Fibroblast of lung (primary cell): ENCODE measurements around the gene SLC7A6OS. TPM values are rescaled to one million over a fixed set of nuclear protein-coding genes. Genes with fewer than 3 reads are reported as not detected.

ENCODE experiments used
- DNase-seq, 2 donors: peaks; one replicate each; pipeline versions ENCODE4 v3.0.0 to v3.0.0-alpha.2; 2010; ENCODE audit warnings: low read depth in 2 of 2
- H2AFZ ChIP-seq: 2 replicates; pipeline ENCODE4 v1.5.1; 2012; ENCODE audit warnings: low read length, control low read depth, inconsistent platforms
- H3K27ac ChIP-seq: 2 replicates; pipeline ENCODE4 v1.5.1; 2011; ENCODE audit warnings: low read length, control low read depth; ENCODE audit not compliant: insufficient read depth
- H3K27me3 ChIP-seq: 2 replicates; pipeline ENCODE4 v1.5.1; 2011; ENCODE audit warnings: mild to moderate bottlenecking, low read length; ENCODE audit not compliant: control insufficient read depth, insufficient read depth
- H3K36me3 ChIP-seq: 2 replicates; pipeline ENCODE4 v1.5.1; 2011; ENCODE audit warnings: low read length; ENCODE audit not compliant: control insufficient read depth, insufficient read depth
- H3K4me1 ChIP-seq: 2 replicates; pipeline ENCODE4 v1.5.1; 2011; ENCODE audit warnings: low read length; ENCODE audit not compliant: control insufficient read depth, insufficient read depth; ENCODE audit errors: extremely low read depth
- H3K4me2 ChIP-seq: 2 replicates; pipeline ENCODE4 v1.5.1; 2011; ENCODE audit warnings: low read length, control low read depth; ENCODE audit not compliant: insufficient read depth; ENCODE audit errors: extremely low read depth
- H3K4me3 ChIP-seq, 4 experiments: fragments of 200-600 bp in 1 of 4; sonication (generic) in 1 of 4; replicated peaks in 1 of 4; 2 replicates each; pipeline ENCODE4 v1.5.1; 2011 to 2016; ENCODE audit warnings: low read length in 4 of 4, low read depth in 3 of 4, mild to moderate bottlenecking in 3 of 4, control low read depth in 2 of 4, inconsistent platforms in 1 of 4, mixed read lengths in 1 of 4; ENCODE audit not compliant: insufficient read depth in 1 of 4; ENCODE audit errors: control extremely low read depth in 1 of 4
- H3K79me2 ChIP-seq: 2 replicates; pipeline ENCODE4 v1.5.1; 2012; ENCODE audit warnings: mild to moderate bottlenecking, low read length, inconsistent platforms; ENCODE audit not compliant: control insufficient read depth, insufficient read depth
- H3K9ac ChIP-seq: 2 replicates; pipeline ENCODE4 v1.5.1; 2011; ENCODE audit warnings: mild to moderate bottlenecking, low read length, control low read depth; ENCODE audit not compliant: insufficient read depth
- H3K9me3 ChIP-seq: 2 replicates; pipeline ENCODE4 v1.5.1; 2012; ENCODE audit warnings: low read depth, low read length; ENCODE audit not compliant: control insufficient read depth, insufficient read depth
- H4K20me1 ChIP-seq: 2 replicates; pipeline ENCODE4 v1.5.1; 2011; ENCODE audit warnings: low read length; ENCODE audit not compliant: control insufficient read depth, insufficient read depth; ENCODE audit errors: extremely low read depth
- CTCF ChIP-seq, 2 donors: IDR thresholded peaks in 1 of 2; conservative IDR thresholded peaks in 1 of 2; 1 replicate in 1 of 2; 2 replicates in 1 of 2; pipeline ENCODE4 v1.5.1; 2011 to 2012; ENCODE audit warnings: low read length in 2 of 2, control low read depth in 1 of 2, inconsistent platforms in 1 of 2, low read depth in 1 of 2, mild to moderate bottlenecking in 1 of 2
- EZH2 ChIP-seq: IDR thresholded peaks from 2 replicates; pipeline ENCODE4 v1.5.1; 2012; ENCODE audit warnings: low read length, control low read depth, mild to moderate bottlenecking; ENCODE audit errors: missing control alignments
- polyA plus RNA-seq, 2 donors: library from polyadenylated mRNA; depleted of rRNA in 1 of 2; stranded (reverse) in 1 of 2; unstranded in 1 of 2; fragments of >200 nt; gene quantifications; 2 replicates each; pipeline ENCODE4 v1.2.1, GENCODE V29; 2011 to 2012; ENCODE audit warnings: missing spikeins in 1 of 2
- total RNA-seq: library from RNA; depleted of rRNA; stranded (reverse); fragments of >200 nt; gene quantifications from 2 replicates; pipeline ENCODE4 v1.2.1, GENCODE V29; 2014

The SLC7A6OS gene
- total and polyA plus RNA-seq, 2 donors (not counting 1 experiment from before 2014, with no cell fraction given): 8.7 to 19.5 TPM

- DNase-seq: no peak
- Histone ChIP-seq H4K20me1 (no peaks in the 10 kb centered on the region), H2AFZ (no peak overlapping the region), H3K27me3 (no peaks in the 10 kb centered on the region), H3K4me2 (no peak overlapping the region), H3K9ac (no peak overlapping the region), H3K4me3 (no peak overlapping the region), H3K9me3 (no peaks in the 10 kb centered on the region), H3K79me2 (no peaks in the 10 kb centered on the region), H3K4me1 (no peaks in the 10 kb centered on the region), H3K36me3 (peaks cover 28% of the 10 kb centered on the region), H3K27ac (no peak overlapping the region)
- TF ChIP-seq EZH2: no peak
- no peak for TF ChIP-seq CTCF (conservative IDR thresholded peaks at IDR 0.05 in 1 of 2, IDR thresholded peaks at IDR 0.05 in 1 of 2; ENCODE audit: low read depth in 1 of 2, low read length in 2 of 2)
Measured at GRCh38 chr16:68350813-68351350, 40.1 kb upstream of the SLC7A6OS start.

GRCh38 chr16:68349838-68350410, 39.2 kb upstream of the SLC7A6OS start:
- no peak overlapping the region for H2AFZ ChIP-seq

More at GRCh38 chr16:68349838-68350410, 39.2 kb upstream of the SLC7A6OS start:
- no peak overlapping the region for H3K4me3 ChIP-seq
- no peak overlapping the region for H3K9ac ChIP-seq
- peaks cover 26% of the 10 kb centered on the region for H3K36me3 ChIP-seq
- no peaks in the 10 kb centered on the region for H4K20me1 ChIP-seq
- no peaks in the 10 kb centered on the region for H3K9me3 ChIP-seq
- TF ChIP-seq EZH2 (no peak), CTCF (conservative IDR thresholded peaks at IDR 0.05 in 1 of 2, IDR thresholded peaks at IDR 0.05 in 1 of 2; ENCODE audit: low read depth in 1 of 2, low read length in 2 of 2) (no peak)
- H3K27ac ChIP-seq: no peak overlapping the region
- no peaks in the 10 kb centered on the region for H3K79me2 ChIP-seq
- no peak overlapping the region for H3K4me2 ChIP-seq
- no peaks in the 10 kb centered on the region for H3K4me1 ChIP-seq
- DNase-seq: no peak
- H3K27me3 ChIP-seq: no peaks in the 10 kb centered on the region
